Measurements from ENCODE around the gene PTPN3.

Gene PTPN3

GRCh38 chr9:109428854-109429253, 69.3 kb downstream of the PTPN3 start:
- no peak overlapping the region for H3K4me3 Mint-ChIP-seq
- no peaks in the 10 kb centered on the region for H3K27me3 Mint-ChIP-seq (ENCODE audit: low read depth)
- H3K4me1 Mint-ChIP-seq, result no peaks in the 10 kb centered on the region
- peaks cover 17% of the 10 kb centered on the region for H3K36me3 Mint-ChIP-seq (ENCODE audit: low read depth)
- H3K9me3 Mint-ChIP-seq, result no peaks in the 10 kb centered on the region
- no peak overlapping the region for H3K27ac Mint-ChIP-seq
- no peak for TF ChIP-seq CTCF (IDR thresholded peaks at IDR 0.05; ENCODE audit: unreplicated experiment in 3 of 3)

GRCh38 chr9:109427886-109428285, 70.2 kb downstream of the PTPN3 start:
- Mint-ChIP-seq H3K27ac (no peak overlapping the region), H3K4me3 (no peak overlapping the region), H3K9me3 (no peaks in the 10 kb centered on the region), H3K36me3 (ENCODE audit: low read depth) (peaks cover 17% of the 10 kb centered on the region), H3K4me1 (peaks cover under 1% of the 10 kb centered on the region), H3K27me3 (ENCODE audit: low read depth) (no peaks in the 10 kb centered on the region)
- no peak for TF ChIP-seq CTCF (IDR thresholded peaks at IDR 0.05; ENCODE audit: unreplicated experiment in 3 of 3)

- Mint-ChIP-seq H3K9me3 (no peaks in the 10 kb centered on the region), H3K27ac (peak overlapping the region in 1 of 3 experiments; percentile 68), H3K36me3 (ENCODE audit: low read depth) (peaks cover 8% of the 10 kb centered on the region), H3K4me3 (no peak overlapping the region), H3K27me3 (ENCODE audit: low read depth) (no peaks in the 10 kb centered on the region), H3K4me1 (peaks cover 9% of the 10 kb centered on the region)
- TF ChIP-seq CTCF (IDR thresholded peaks at IDR 0.05; ENCODE audit: unreplicated experiment in 3 of 3), result no peak
Observed at GRCh38 chr9:109426626-109427402, 71.3 kb downstream of the PTPN3 start.

GRCh38 chr9:109424618-109425017, 73.5 kb downstream of the PTPN3 start:
- Mint-ChIP-seq H3K9me3 (no peaks in the 10 kb centered on the region), H3K4me1 (peaks cover 19% of the 10 kb centered on the region), H3K27me3 (ENCODE audit: low read depth) (peaks cover 7% of the 10 kb centered on the region), H3K27ac (no peak overlapping the region), H3K36me3 (ENCODE audit: low read depth) (no peaks in the 10 kb centered on the region), H3K4me3 (no peak overlapping the region)
- TF ChIP-seq CTCF (IDR thresholded peaks at IDR 0.05; ENCODE audit: unreplicated experiment in 3 of 3), result no peak

- H3K27ac Mint-ChIP-seq, result peak overlapping the region in 1 of 3 experiments; percentile 47
- no peak overlapping the region for H3K4me3 Mint-ChIP-seq
- peaks cover 7% of the 10 kb centered on the region for H3K27me3 Mint-ChIP-seq (ENCODE audit: low read depth)
- no peak for TF ChIP-seq CTCF (IDR thresholded peaks at IDR 0.05; ENCODE audit: unreplicated experiment in 3 of 3)
- no peaks in the 10 kb centered on the region for H3K36me3 Mint-ChIP-seq (ENCODE audit: low read depth)
- peaks cover 19% of the 10 kb centered on the region for H3K4me1 Mint-ChIP-seq
- H3K9me3 Mint-ChIP-seq, result no peaks in the 10 kb centered on the region
Observed at GRCh38 chr9:109423877-109424276, 74.2 kb downstream of the PTPN3 start.

- Mint-ChIP-seq H3K9me3 (no peaks in the 10 kb centered on the region), H3K27ac (peak overlapping the region in 2 of 3 experiments; percentile 40 to 55), H3K4me1 (peaks cover 19% of the 10 kb centered on the region), H3K27me3 (ENCODE audit: low read depth) (peaks cover 7% of the 10 kb centered on the region), H3K4me3 (no peak overlapping the region), H3K36me3 (ENCODE audit: low read depth) (no peaks in the 10 kb centered on the region)
- TF ChIP-seq CTCF (IDR thresholded peaks at IDR 0.05; ENCODE audit: unreplicated experiment in 3 of 3), result no peak
Observed at GRCh38 chr9:109422641-109423040, 75.5 kb downstream of the PTPN3 start.
